ENCODE results near the gene SF3B1.
"Not testable (repeated sequence)": the region's sequence is repeated elsewhere in the genome, so short reads cannot be mapped to it uniquely, and the experiment has no call there.

SF3B1 gene

DNA sequence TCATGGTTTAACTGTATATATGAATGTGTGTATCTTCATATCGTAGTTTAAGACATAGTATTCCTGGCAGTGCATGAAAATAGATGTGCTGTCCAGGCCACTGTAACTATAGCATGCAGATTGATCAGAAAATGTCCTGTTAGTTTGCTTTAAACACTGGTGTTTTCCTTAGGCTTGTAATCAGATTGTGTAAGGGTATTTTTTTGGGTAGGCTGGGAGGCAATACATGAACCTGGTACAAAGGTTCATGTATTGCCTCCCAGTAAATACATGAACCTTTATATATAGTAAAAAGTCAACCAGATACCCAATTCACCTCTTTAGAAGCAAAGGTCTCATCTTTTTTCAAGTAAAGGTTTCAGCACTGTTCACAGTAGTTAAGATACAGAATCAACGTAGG is 20.1 kb upstream of the SF3B1 start:
- Histone ChIP-seq H3K36me3 (ENCODE audit: control insufficient read depth, insufficient read depth, low read length) (peaks cover 13% of the 10 kb centered on the region), H3K4me3 (ENCODE audit: extremely low read depth, insufficient read depth, low read length, poor library complexity, severe bottlenecking) (peak overlapping the region; percentile 90), H3K9me3 (ENCODE audit: control insufficient read depth, low read length) (no peaks in the 10 kb centered on the region), H3K27ac (ENCODE audit: low read depth, low read length, severe bottlenecking) (no peak overlapping the region), H3K4me1 (ENCODE audit: control insufficient read depth, insufficient read depth, low read length, poor library complexity, severe bottlenecking) (peaks cover 9% of the 10 kb centered on the region)
- 100% methylated on average over 2 of the region's 2 CpGs for WGBS, 2 experiments (ENCODE audit: insufficient coverage in 2 of 2)

DNA sequence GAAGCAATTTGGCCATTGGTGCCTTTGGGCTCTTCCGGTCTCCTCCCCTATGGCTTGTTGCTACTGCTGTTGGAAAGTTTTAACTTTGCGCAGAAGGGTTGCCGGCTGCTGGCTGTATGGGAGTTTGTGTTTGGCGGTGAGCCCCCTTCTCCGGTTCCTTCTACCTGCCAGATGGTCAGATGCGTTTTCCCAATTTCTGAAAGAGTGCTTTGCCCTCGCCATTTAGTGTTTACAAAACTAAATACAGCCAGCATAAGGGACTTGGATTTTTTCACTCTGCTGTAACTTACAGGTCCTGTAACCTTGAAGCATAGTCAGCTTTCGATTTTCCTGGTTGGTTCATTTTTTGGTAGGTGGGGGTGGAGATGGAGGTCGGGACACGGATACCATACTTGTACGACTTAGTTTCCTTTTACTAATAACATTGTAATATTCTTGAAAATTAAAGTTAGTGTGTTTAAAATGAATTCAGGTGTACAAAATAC is 19.1 kb upstream of the SF3B1 start:
- 0% methylated on average over 6 to 7 of the region's 11 CpGs for WGBS, 2 experiments (ENCODE audit: insufficient coverage in 2 of 2)
- peaks cover 9% of the 10 kb centered on the region for H3K4me1 ChIP-seq (ENCODE audit: control insufficient read depth, insufficient read depth, low read length, poor library complexity, severe bottlenecking)
- no peaks in the 10 kb centered on the region for H3K9me3 ChIP-seq (ENCODE audit: control insufficient read depth, low read length)
- H3K27ac ChIP-seq (ENCODE audit: low read depth, low read length, severe bottlenecking), result peak overlapping the region; percentile 100
- H3K36me3 ChIP-seq (ENCODE audit: control insufficient read depth, insufficient read depth, low read length), result peaks cover 10% of the 10 kb centered on the region
- H3K4me3 ChIP-seq (ENCODE audit: extremely low read depth, insufficient read depth, low read length, poor library complexity, severe bottlenecking), result peak overlapping the region; percentile 90

DNA sequence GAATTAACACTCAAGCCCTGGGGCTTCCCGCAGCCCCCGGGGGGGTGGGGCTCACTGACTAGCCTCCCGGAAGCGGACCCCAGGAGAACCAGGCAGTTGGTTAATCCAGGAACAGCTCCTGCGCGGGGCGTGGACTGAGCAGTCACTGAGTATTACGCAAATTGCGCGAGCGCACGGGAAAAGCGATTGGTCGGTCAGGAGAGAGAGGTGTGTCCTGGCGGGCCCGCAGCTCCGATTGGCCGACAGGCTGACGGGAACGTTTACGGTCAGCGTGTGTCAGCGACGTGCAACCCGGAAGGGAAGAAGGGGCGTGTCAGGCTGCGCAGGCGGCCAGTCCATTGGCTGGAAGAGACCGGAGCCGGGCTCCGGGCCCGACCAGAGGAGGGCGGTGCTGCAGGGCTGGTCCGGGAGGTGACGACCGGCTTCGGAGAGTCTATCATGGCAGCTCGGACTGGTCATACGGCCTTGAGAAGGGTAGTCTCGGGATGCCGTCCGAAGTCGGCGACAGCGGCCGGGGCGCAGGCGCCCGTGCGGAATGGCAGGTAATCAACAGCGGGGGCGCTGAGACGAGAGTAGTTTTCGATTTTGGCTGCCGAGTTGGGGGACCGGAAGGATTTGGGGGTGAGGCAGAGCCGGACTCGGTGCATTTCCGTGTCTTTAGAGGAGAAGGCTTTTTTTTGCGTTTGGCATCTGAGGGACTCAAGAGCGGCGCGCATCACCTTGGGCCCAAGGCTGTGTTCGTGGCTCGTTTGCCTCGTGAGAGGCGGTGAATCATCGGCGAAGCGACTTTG is 18.5 kb upstream of the SF3B1 start, which contains the start of gene COQ10B:
COQ10B (plus strand) TSS at position 430 of the 791 bp plus-strand sequence; CDS start at position 439, 9 bp downstream.
- Histone ChIP-seq H3K9me3 (ENCODE audit: control insufficient read depth, low read length) (no peaks in the 10 kb centered on the region), H3K4me3 (ENCODE audit: extremely low read depth, insufficient read depth, low read length, poor library complexity, severe bottlenecking) (peak within 1 kb of the TSS; percentile 90), H3K4me1 (ENCODE audit: control insufficient read depth, insufficient read depth, low read length, poor library complexity, severe bottlenecking) (peaks cover 9% of the 10 kb centered on the region), H3K36me3 (ENCODE audit: control insufficient read depth, insufficient read depth, low read length) (peaks cover 9% of the 10 kb centered on the region), H3K27ac (ENCODE audit: low read depth, low read length, severe bottlenecking) (peak within 1 kb of the TSS; percentile 100)
- WGBS, 2 experiments (ENCODE audit: insufficient coverage in 2 of 2), result 0% methylated on average over 56 to 70 of the region's 70 CpGs

DNA sequence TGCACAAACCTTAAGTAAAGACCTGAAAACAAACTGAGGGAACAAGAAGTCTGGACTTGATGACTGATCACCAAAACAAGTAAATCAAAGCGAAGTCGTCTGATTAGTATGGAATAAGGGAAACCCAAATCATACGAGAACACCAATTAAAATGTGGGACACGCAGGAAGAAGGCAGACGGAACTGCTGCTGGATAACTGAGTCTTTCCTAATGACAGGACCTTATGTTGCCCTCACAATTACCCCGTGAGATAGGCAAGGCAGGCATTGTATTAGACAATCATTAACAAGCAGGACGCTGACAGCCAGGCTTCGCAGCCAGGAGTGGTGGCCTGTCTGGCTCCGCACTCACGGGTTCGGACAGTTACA is 17.9 kb upstream of the SF3B1 start:
- Histone ChIP-seq H3K4me3 (ENCODE audit: extremely low read depth, insufficient read depth, low read length, poor library complexity, severe bottlenecking) (peak overlapping the region; percentile 90), H3K4me1 (ENCODE audit: control insufficient read depth, insufficient read depth, low read length, poor library complexity, severe bottlenecking) (peaks cover 9% of the 10 kb centered on the region), H3K9me3 (ENCODE audit: control insufficient read depth, low read length) (no peaks in the 10 kb centered on the region), H3K36me3 (ENCODE audit: control insufficient read depth, insufficient read depth, low read length) (peaks cover 9% of the 10 kb centered on the region), H3K27ac (ENCODE audit: low read depth, low read length, severe bottlenecking) (peak overlapping the region; percentile 86)
- 16 to 21% methylated on average over 7 to 10 of the region's 11 CpGs for WGBS, 2 experiments (ENCODE audit: insufficient coverage in 2 of 2)

DNA sequence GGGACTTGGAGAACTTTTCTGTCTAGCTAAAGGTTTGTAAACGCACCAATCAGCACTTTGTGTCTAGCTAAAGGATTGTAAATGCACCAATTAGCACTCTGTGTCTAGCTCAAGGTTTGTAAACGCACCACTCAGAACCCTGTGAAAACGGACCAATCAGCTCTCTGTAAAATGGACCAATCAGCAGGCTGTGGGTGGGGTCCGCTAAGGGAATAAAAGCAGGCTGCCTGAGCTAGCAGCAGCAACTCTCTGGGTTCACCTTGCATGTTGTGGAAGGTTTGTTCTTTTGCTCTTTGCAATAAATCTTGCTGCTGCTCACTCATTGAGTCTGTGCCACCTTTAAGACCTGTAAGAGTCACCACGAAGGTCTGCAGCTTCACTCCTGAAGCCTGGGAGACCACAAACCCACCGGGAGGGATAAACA is 16.1 kb upstream of the SF3B1 start:
- not testable (repeated sequence) for H3K27ac ChIP-seq (ENCODE audit: low read depth, low read length, severe bottlenecking); H3K4me1 ChIP-seq (ENCODE audit: control insufficient read depth, insufficient read depth, low read length, poor library complexity, severe bottlenecking); H3K4me3 ChIP-seq (ENCODE audit: extremely low read depth, insufficient read depth, low read length, poor library complexity, severe bottlenecking); H3K36me3 ChIP-seq (ENCODE audit: control insufficient read depth, insufficient read depth, low read length); H3K9me3 ChIP-seq (ENCODE audit: control insufficient read depth, low read length)
- WGBS, 2 experiments (ENCODE audit: insufficient coverage in 2 of 2), result 88 to 89% methylated on average over 6 of the region's 6 CpGs

DNA sequence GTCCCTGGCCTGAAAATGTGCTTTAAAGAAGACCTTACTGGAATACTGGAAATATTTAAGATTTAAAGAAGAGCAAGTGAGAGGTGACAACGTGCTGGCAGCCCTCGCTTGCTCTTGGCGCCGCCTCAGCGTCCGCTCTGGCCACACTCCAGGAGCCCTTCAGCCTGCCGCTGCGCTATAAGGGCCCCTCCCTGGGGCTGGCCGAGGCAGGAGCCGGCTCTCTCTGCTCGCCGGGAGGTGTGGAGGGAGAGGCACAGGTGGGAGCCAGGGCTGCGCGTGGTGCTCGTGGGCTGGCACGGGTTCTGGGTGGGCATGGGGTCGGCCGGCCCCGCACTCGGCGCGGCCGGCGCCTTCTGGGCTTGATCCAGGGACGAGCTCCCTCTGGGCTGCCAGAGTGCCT is 15.6 kb upstream of the SF3B1 start:
- Histone ChIP-seq H3K4me1 (ENCODE audit: control insufficient read depth, insufficient read depth, low read length, poor library complexity, severe bottlenecking) (peaks cover 9% of the 10 kb centered on the region), H3K36me3 (ENCODE audit: control insufficient read depth, insufficient read depth, low read length) (peaks cover 3% of the 10 kb centered on the region), H3K4me3 (ENCODE audit: extremely low read depth, insufficient read depth, low read length, poor library complexity, severe bottlenecking) (no peak overlapping the region), H3K27ac (ENCODE audit: low read depth, low read length, severe bottlenecking) (no peak overlapping the region), H3K9me3 (ENCODE audit: control insufficient read depth, low read length) (no peaks in the 10 kb centered on the region)
- 91 to 96% methylated on average over 14 to 24 of the region's 25 CpGs for WGBS, 2 experiments (ENCODE audit: insufficient coverage in 2 of 2)

DNA sequence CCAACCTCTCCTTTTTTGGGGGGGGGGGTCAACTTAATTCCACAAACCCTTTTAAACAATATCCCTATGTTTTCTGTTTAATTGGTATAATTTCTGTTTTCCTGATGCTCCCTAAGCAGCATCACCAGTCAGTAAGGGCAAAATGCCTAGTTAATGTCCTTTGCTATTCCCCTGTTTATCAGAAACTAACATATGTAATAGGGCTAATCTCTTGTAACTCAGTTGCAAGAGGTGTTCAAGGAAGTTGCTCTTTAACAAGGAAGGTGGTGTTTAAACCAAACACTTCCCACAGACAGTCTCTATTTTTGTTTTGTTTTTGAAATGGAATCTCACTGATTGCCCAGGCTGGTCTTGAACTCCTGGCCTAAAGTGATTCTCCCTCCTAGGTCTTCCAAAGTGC is 12.0 kb upstream of the SF3B1 start:
- H3K9me3 ChIP-seq (ENCODE audit: control insufficient read depth, low read length), result no peaks in the 10 kb centered on the region

DNA sequence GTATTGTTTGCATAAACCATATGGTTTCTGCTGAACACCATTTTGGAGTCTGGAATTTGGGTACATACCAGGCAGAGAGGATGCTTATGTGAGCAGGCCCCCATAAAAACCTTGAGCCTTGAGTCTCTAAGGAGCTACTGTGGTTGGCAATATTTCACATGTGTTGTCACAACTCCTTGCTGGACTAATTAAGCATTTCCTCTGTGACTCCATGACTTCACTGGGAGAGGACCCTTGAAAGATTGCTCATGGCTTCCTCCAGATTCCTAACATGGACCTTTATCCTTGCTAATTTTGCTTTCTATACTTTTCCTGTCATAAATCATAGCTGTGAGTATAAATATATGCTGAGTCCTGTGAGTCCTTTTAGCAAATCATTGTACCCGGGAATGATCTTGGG is 10.9 kb upstream of the SF3B1 start:
- H3K9me3 ChIP-seq (ENCODE audit: control insufficient read depth, low read length), result no peaks in the 10 kb centered on the region
- H3K4me1 ChIP-seq (ENCODE audit: control insufficient read depth, insufficient read depth, low read length, poor library complexity, severe bottlenecking), result peaks cover 9% of the 10 kb centered on the region
- no CpG with 5 or more reads among the region's 1 CpG for WGBS, 2 experiments (ENCODE audit: insufficient coverage in 2 of 2)
- H3K36me3 ChIP-seq (ENCODE audit: control insufficient read depth, insufficient read depth, low read length), result no peaks in the 10 kb centered on the region
- H3K4me3 ChIP-seq (ENCODE audit: extremely low read depth, insufficient read depth, low read length, poor library complexity, severe bottlenecking), result no peak overlapping the region
- no peak overlapping the region for H3K27ac ChIP-seq (ENCODE audit: low read depth, low read length, severe bottlenecking)

More for the DNA sequence above, 12.0 kb upstream of the SF3B1 start:
- Histone ChIP-seq H3K27ac (ENCODE audit: low read depth, low read length, severe bottlenecking) (no peak overlapping the region), H3K4me1 (ENCODE audit: control insufficient read depth, insufficient read depth, low read length, poor library complexity, severe bottlenecking) (peaks cover 9% of the 10 kb centered on the region), H3K36me3 (ENCODE audit: control insufficient read depth, insufficient read depth, low read length) (no peaks in the 10 kb centered on the region), H3K4me3 (ENCODE audit: extremely low read depth, insufficient read depth, low read length, poor library complexity, severe bottlenecking) (no peak overlapping the region)

DNA sequence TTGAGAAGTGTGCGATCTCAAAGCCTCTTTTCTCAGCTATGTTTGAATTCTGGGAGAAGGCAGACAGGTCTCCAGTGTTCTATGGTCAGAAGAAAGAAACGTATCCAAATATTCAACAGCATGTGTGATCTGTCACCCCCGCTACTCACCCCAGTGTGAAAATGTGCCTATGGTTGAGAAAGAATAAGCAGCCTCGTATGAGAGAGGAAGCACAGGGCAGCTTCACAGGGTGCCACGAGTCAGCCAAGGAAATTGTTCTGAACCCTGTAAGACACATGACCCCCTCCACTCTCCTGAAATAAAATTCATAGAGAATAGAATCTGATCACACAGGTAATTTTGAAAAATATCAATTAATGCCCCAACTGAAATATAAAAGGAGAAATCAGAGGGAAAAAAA is 8.0 kb upstream of the SF3B1 start:
- H3K27ac ChIP-seq (ENCODE audit: low read depth, low read length, severe bottlenecking), result no peak overlapping the region
- H3K36me3 ChIP-seq (ENCODE audit: control insufficient read depth, insufficient read depth, low read length), result no peaks in the 10 kb centered on the region
- no peak overlapping the region for H3K4me3 ChIP-seq (ENCODE audit: extremely low read depth, insufficient read depth, low read length, poor library complexity, severe bottlenecking)
- no peaks in the 10 kb centered on the region for H3K9me3 ChIP-seq (ENCODE audit: control insufficient read depth, low read length)
- H3K4me1 ChIP-seq (ENCODE audit: control insufficient read depth, insufficient read depth, low read length, poor library complexity, severe bottlenecking), result peaks cover 9% of the 10 kb centered on the region
- 89 to 100% methylated on average over 2 to 3 of the region's 5 CpGs for WGBS, 2 experiments (ENCODE audit: insufficient coverage in 2 of 2)

DNA sequence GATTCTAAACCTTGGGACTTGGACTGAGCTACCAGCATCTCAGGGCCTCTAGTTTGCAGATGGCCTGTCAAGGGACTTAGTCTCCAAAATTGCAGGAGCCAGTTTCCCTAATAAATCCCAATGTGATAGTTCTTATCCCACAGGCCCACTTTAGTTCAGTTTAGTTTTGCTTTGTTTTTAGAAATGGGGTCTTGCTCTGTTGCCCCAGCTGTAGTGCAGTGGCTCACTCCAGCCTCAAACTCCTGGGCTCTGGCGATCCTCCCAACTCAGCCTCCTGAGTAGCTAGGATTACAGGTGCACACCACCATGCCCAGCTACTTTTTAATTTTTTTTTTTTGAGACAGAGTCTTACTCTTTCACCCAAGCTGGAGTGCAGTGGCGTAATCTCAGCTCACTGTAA is 2.6 kb upstream of the SF3B1 start:
- Histone ChIP-seq H3K9me3 (ENCODE audit: control insufficient read depth, low read length) (no peaks in the 10 kb centered on the region), H3K4me3 (ENCODE audit: extremely low read depth, insufficient read depth, low read length, poor library complexity, severe bottlenecking) (no peak overlapping the region), H3K27ac (ENCODE audit: low read depth, low read length, severe bottlenecking) (no peak overlapping the region), H3K36me3 (ENCODE audit: control insufficient read depth, insufficient read depth, low read length) (peaks cover 6% of the 10 kb centered on the region), H3K4me1 (ENCODE audit: control insufficient read depth, insufficient read depth, low read length, poor library complexity, severe bottlenecking) (peaks cover 8% of the 10 kb centered on the region)
- WGBS, 2 experiments (ENCODE audit: insufficient coverage in 2 of 2), result 100% methylated on average over 2 of the region's 2 CpGs

Data from mesodermal cell (in vitro differentiated cells).